AG04449 (cell line): Measurements from ENCODE around the gene LRP1.

ENCODE experiments used
- CTCF ChIA-PET: fragments of 350-600 bp; formaldehyde crosslinking; extraction: SDS; loops from one replicate; lab custom pipeline; 2021; ENCODE audit warnings: antibody characterized with exemption; lab: Yijun Ruan, JAX
- POLR2A ChIA-PET: fragments of 400-600, 350-600 bp; formaldehyde crosslinking; extraction: SDS; loops from one replicate; lab custom pipeline; 2020; ENCODE audit warnings: antibody characterized with exemption, inconsistent platforms; lab: Yijun Ruan, JAX
- DNase-seq: peaks from one replicate; pipeline ENCODE4 v3.0.0-alpha.2; 2010; ENCODE audit warnings: low read depth, low spot score
- H3K4me3 ChIP-seq: 2 replicates; pipeline ENCODE4 v1.5.1; 2011; ENCODE audit warnings: low read depth, mild to moderate bottlenecking, control low read depth, low read length
- CTCF ChIP-seq: IDR thresholded peaks from one replicate; pipeline ENCODE4 v1.5.1; 2011; ENCODE audit warnings: mild to moderate bottlenecking, moderate library complexity, low read length, control low read depth, inconsistent platforms; ENCODE audit not compliant: insufficient read depth; ENCODE audit errors: missing control alignments

LRP1 gene

GRCh38 chr12:57166971-57167371 lies 38.7 kb downstream of the LRP1 start:
- CTCF ChIA-PET = interaction anchor here (1.0 to 26.2 kb wide), 6 partner anchors 9 to 96 kb away, joined by 3 to 874 read pairs (median 12); partner anchors contain the start of gene LRP1
- DNase-seq = no peak
- POLR2A ChIA-PET = no interaction called here
- TF ChIP-seq CTCF = no peak
- no peak overlapping the region for H3K4me3 ChIP-seq

DNA sequence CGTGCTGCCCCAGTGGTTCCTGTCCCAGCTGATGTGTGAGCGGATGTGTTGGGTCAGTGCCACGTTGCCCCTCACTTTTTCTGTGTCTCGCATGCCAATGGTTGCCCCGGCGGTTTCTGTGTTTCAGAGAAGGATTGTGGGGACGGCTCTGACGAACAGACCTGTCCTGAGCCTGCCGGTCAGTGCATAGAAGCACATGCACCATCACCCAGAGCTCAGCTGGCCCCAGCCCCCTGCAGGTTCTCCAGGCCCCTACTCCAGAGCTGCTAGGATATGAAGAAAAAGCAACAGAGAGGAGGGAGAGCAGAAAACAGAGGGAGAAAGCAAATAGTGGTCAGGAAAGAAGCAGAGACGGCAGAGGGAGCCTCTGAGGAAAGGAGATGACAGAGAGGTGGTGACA lies 39.8 kb downstream of the LRP1 start:
- TF ChIP-seq CTCF = no peak
- ChIA-PET CTCF (interaction anchor here (1.1 to 26.2 kb wide), 5 partner anchors 8 to 97 kb away, joined by 3 to 874 read pairs (median 18); partner anchors contain the start of gene LRP1), POLR2A (no interaction called here)
- DNase-seq = no peak
- no peak overlapping the region for H3K4me3 ChIP-seq

- H3K4me3 ChIP-seq = no peak overlapping the region
- no peak for TF ChIP-seq CTCF
- ChIA-PET POLR2A (interaction anchor here (0.6 kb wide), 2 partner anchors 90 to 100 kb away, joined by 3 read pairs; partner anchors contain the start of gene NEMP1), CTCF (interaction anchor here (1.0 to 26.2 kb wide), 10 partner anchors 7 to 99 kb away, joined by 3 to 874 read pairs (median 4); partner anchors contain the start of genes LRP1 and STAT6)
- DNase-seq = no peak
These were observed 40.9 kb downstream of the LRP1 start for GRCh38 chr12:57169046-57169795.

DNA sequence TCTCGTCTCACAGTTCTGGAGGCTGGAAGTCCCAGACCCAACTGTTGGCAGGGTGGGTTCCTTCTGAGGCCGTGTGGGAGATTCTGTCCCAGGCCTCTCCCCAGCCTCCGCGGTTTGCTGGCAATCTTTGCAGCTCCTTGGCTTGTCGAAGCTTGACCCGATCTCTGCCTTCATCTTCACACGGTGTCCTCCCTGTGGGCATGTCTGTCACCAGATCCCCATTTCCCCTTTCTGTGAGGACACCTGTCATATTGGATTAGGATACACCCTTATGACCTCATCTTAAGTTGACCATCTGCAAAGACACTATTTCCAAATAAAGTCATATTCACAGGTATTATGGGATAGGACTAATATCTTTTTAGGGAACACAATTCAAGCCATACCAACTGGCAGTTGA lies 41.7 kb downstream of the LRP1 start:
- H3K4me3 ChIP-seq = no peak overlapping the region
- TF ChIP-seq CTCF = no peak
- ChIA-PET CTCF (interaction anchor here (1.0 to 26.2 kb wide), 7 partner anchors 8 to 100 kb away, joined by 3 to 874 read pairs (median 5); partner anchors contain the start of genes LRP1 and STAT6), POLR2A (interaction anchor here (0.6 kb wide), 1 partner anchor 101 kb away, joined by 3 read pairs; no protein-coding TSS in a partner anchor)
- DNase-seq = no peak

- CTCF ChIA-PET = interaction anchor here (0.9 to 26.2 kb wide), 7 partner anchors 14 to 110 kb away, joined by 3 to 874 read pairs (median 5); partner anchors contain the start of genes LRP1 and STAT6
- POLR2A ChIA-PET = interaction anchor here (2.0 kb wide), 1 partner anchor 43 kb away, joined by 7 read pairs; the partner anchor contains the start of gene LRP1
- DNase-seq = no peak
- no peak overlapping the region for H3K4me3 ChIP-seq
- TF ChIP-seq CTCF = no peak
These were observed 42.1 kb downstream of the LRP1 start for GRCh38 chr12:57170408-57170807.

DNA sequence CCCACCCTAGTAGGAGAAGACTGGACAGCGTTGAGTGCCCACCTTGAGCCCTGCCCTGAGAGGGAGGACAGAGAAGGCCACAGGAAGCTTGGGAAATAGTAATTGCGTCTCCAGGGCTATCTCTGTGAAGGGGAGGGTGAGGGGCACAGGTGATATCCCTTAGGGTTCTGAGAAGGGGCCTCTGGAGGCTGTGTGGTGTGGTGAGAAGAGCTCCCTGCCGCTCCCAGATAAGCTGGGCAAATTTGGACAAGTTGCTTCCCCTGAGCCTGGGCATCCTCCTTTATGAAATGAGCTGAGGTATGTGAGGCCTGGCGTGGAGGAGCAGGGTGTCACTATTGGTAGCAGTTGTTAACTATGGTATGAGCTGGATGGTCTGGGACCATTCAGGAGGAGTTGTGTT lies 42.6 kb downstream of the LRP1 start:
- H3K4me3 ChIP-seq = no peak overlapping the region
- DNase-seq = no peak
- no peak for TF ChIP-seq CTCF
- ChIA-PET POLR2A (interaction anchor here (0.6 to 2.0 kb wide), 3 partner anchors 12 to 43 kb away, joined by 4 to 9 read pairs (median 7); partner anchors contain the start of gene LRP1), CTCF (interaction anchor here (0.9 to 26.2 kb wide), 6 partner anchors 14 to 111 kb away, joined by 3 to 874 read pairs (median 7); partner anchors contain the start of genes LRP1 and STAT6)
